ENCODE measurements around the gene MFAP4. TPM values are rescaled to one million over a fixed set of nuclear protein-coding genes. Genes with fewer than 3 reads are reported as not detected.

Gene MFAP4
- total RNA-seq, 1 donor from 2014 or later, result 205 TPM

DNA sequence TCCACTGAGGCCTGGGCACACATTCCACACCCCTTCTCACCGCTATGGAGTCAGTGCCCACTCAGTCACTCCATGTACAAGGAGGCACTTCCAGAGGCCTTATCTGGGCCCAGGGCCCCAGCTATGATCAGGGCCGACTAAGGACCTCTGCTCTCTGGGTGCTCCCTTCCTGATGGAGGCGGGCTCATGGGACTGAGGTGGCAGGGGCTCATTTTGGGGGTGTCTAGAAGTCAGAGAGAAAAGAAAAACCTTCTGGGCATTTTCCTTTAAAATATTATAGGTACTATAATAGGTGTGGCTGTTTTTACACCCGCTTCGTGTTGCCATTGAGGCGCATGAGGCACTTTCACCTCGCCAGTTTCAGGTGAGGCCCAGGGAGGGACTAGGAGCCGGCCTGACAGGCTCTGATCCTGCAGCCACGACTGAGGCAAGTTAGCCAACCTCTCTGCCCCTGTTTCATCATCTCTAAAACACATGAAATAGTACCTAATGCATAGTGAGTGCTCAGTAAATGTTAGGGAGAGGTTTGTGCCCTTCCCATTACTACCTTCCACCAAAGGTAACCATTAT is 38.8 kb downstream of the MFAP4 start:
- TF ChIP-seq, protein P1, sequence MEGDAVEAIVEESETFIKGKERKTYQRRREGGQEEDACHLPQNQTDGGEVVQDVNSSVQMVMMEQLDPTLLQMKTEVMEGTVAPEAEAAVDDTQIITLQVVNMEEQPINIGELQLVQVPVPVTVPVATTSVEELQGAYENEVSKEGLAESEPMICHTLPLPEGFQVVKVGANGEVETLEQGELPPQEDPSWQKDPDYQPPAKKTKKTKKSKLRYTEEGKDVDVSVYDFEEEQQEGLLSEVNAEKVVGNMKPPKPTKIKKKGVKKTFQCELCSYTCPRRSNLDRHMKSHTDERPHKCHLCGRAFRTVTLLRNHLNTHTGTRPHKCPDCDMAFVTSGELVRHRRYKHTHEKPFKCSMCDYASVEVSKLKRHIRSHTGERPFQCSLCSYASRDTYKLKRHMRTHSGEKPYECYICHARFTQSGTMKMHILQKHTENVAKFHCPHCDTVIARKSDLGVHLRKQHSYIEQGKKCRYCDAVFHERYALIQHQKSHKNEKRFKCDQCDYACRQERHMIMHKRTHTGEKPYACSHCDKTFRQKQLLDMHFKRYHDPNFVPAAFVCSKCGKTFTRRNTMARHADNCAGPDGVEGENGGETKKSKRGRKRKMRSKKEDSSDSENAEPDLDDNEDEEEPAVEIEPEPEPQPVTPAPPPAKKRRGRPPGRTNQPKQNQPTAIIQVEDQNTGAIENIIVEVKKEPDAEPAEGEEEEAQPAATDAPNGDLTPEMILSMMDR (IDR thresholded peaks at IDR 0.05), result no peak
- TF ChIP-seq POLR2AphosphoS5 (IDR thresholded peaks at IDR 0.05; ENCODE audit: insufficient read depth in 1 of 2, low read depth in 1 of 2), result peak in 1 of 2 donors; percentile 35
- DNase-seq (ENCODE audit: extremely low spot score in 2 of 2), result no peak
- peak overlapping the region; percentile 91 for H3K27ac ChIP-seq

DNA sequence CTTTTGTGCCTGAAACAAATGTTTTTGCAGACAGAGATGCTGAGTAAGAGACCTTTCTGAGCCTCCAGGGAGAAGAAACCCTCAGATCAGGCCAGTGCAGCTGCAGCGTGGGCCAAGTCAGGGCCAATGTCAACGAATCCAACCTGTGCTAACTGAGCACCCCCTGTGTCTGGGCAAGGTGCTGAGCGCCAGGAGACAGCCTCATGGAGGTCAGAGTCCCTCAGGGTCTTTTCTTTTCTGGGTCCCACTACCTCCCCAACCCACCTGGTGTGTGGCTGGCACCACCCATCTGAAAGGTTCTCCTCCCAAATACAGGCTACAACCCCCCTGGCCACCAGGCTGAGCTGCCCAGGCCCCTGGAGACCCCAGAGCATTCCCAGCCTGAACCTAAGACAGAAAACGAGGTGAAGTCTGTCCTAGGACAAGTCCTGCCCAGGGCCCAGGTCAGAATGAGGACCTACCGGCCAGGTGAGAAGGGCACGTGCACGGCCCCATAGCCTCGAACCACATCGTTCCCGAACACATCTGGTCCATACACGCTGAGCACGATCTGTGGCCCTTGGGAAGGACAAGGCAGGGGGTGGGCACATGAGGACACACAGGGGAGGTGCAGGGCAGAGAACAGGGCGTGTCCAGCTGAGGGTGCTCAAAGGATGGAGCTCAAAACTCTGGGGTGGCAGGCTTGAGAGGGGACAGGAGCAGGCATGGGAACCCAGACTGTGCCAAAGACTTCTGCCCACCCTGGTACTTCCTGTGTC is 39.5 kb downstream of the MFAP4 start:
- H3K4me1 ChIP-seq, result peaks cover 63% of the 10 kb centered on the region
- intact Hi-C loops (cut with DNase I), result no loop called here
- no peak for DNase-seq (ENCODE audit: extremely low spot score in 2 of 2)

More for the DNA sequence above, 38.8 kb downstream of the MFAP4 start:
- intact Hi-C loops (cut with DNase I), result no loop called here
- Histone ChIP-seq H3K4me3 (no peak overlapping the region), H3K36me3 (no peaks in the 10 kb centered on the region), H3K4me1 (peaks cover 56% of the 10 kb centered on the region), H3K9me3 (no peaks in the 10 kb centered on the region), H3K27me3 (no peaks in the 10 kb centered on the region)

DNA sequence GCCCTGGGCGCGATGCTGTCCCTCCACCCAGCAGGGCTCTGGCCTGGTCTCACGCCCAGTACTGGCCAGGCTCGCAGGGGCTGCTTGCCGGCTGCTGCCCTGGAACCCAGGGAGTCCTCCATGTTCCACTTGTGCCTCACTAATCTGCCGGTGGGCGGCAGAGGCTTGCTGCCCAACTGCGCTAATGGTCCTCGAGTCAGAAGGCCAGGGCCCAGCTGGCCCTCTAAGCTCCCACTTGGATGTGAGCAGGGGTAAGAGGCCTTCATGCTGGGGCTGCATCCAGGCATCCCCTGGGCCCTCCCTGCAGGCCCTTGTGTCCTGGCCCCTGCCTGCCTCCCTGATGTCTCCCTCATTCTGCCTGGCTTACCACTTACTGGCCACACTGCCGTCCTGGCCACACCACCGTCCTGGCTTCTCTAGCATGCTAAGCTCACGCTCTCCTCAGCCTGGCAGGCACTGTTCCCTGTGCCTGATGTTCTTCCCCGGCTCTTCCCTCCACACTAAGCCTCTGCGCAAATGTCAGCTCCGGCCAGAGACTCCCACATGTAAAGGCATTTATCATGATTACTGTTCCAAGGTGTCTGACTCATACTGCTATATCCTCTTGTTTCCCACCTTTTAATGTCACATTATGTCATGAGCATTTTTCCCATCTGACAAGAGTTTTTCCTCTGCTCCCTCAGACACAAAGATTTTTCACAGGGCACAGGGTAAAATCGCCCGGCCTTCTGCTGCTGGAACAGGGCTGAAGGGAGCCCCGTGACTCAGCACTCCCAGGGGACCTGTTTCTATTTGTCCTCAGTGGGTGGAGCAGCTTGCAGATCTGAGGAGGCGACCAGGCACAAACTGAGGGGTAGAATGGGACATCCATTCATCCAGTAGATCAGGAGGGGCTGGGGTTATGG is 40.4 kb downstream of the MFAP4 start:
- H3K4me1 ChIP-seq, result peaks cover 72% of the 10 kb centered on the region
- intact Hi-C loops (cut with DNase I), result no loop called here
- DNase-seq (ENCODE audit: extremely low spot score in 2 of 2), result no peak
- H3K36me3 ChIP-seq, result no peaks in the 10 kb centered on the region
- H3K4me3 ChIP-seq, result peak overlapping the region in 1 of 2 donors; percentile 6
- TF ChIP-seq, protein P1 (IDR thresholded peaks at IDR 0.05), result no peak
- TF ChIP-seq POLR2A (IDR thresholded peaks at IDR 0.05), result no peak
- peak; percentile 83 to 86 for TF ChIP-seq POLR2AphosphoS5 (IDR thresholded peaks at IDR 0.05; ENCODE audit: insufficient read depth in 1 of 2, low read depth in 1 of 2)
- H3K27me3 ChIP-seq, result no peaks in the 10 kb centered on the region
- H3K27ac ChIP-seq, result peak overlapping the region; percentile 91
- no peaks in the 10 kb centered on the region for H3K9me3 ChIP-seq

More for the DNA sequence above, 39.5 kb downstream of the MFAP4 start:
- Histone ChIP-seq H3K27me3 (no peaks in the 10 kb centered on the region), H3K4me3 (no peak overlapping the region), H3K36me3 (no peaks in the 10 kb centered on the region), H3K27ac (peak overlapping the region; percentile 91), H3K9me3 (no peaks in the 10 kb centered on the region)
- TF ChIP-seq, protein P1 (IDR thresholded peaks at IDR 0.05), result no peak
- TF ChIP-seq POLR2A (IDR thresholded peaks at IDR 0.05) (no peak), POLR2AphosphoS5 (IDR thresholded peaks at IDR 0.05; ENCODE audit: insufficient read depth in 1 of 2, low read depth in 1 of 2) (no peak)

DNA sequence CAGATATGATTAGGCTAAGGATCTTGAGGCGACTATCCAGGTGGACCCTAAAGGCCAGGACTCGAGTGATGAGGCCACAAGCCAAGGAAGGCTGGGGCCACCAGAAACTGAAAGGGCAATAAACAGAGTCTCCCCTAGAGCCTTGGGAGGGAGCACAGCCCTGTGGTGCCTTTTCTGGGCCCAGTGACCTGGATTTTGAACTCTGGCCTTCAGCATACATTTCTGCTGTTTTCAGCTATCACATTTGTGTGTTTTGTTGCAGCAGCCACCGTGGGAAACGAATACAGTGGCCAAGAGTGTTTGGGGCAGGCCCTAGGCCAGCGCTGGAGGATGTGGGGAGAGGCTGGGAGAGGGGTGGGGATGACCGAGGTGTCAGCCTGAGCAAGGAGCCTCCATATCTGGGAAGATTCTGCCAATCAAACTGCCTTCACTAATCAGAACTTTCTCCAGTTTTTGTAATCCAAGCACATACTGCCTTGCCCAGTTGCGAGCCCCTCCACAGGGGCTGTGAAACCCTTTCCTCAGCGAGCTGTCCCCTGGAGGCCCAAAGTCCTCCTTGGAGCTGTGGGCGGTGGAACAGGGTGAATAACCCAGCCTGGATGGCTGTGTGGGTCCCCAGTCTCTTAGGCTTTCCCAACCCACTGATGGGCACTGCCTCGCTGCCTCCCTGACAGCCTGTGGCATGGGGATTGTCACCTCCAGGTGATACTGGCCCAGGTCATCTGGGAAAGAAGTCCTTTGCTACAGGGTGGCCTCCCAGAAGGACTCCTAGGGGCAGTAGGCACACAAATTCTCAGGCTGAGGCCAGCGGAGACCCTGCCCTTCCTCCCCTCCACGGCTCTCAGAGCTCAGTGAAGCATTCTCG is 41.3 kb downstream of the MFAP4 start:
- no peaks in the 10 kb centered on the region for H3K27me3 ChIP-seq
- H3K36me3 ChIP-seq, result no peaks in the 10 kb centered on the region
- TF ChIP-seq POLR2A (IDR thresholded peaks at IDR 0.05), result no peak
- TF ChIP-seq POLR2AphosphoS5 (IDR thresholded peaks at IDR 0.05; ENCODE audit: insufficient read depth in 1 of 2, low read depth in 1 of 2), result no peak
- TF ChIP-seq, protein P1 (IDR thresholded peaks at IDR 0.05), result no peak
- intact Hi-C loops (cut with DNase I), result no loop called here
- no peak for DNase-seq (ENCODE audit: extremely low spot score in 2 of 2)
- no peaks in the 10 kb centered on the region for H3K9me3 ChIP-seq
- H3K4me3 ChIP-seq, result no peak overlapping the region
- peak overlapping the region; percentile 91 for H3K27ac ChIP-seq
- H3K4me1 ChIP-seq, result peaks cover 75% of the 10 kb centered on the region

Data from vagina (tissue), 2 donors.